ENCODE measurements around the gene SEMA3B.
A peak's percentile ranks its signal among the peaks of the same experiment; 100 is the strongest.
"Not testable (repeated sequence)": the region's sequence is repeated elsewhere in the genome, so short reads cannot be mapped to it uniquely, and the experiment has no call there.

SEMA3B gene

DNA sequence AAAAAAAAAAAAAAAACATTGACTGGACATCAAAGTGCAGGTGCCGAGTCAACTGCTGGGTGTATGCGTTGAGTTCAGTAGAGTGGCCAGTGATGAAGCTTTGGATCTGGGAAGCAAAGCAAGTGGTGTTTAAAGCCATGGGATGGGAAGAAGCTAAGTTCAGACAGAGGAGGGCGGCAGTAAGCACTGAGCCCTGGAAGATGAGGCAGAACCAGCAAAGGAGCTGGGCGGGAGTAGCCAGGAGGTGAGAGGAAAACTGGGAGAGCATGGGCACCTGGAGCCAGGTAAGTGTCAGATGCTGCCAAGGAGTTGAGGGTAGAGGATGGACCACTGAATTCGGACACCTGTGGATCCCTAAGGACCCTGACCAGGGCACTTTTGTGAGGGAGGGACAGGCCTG lies 44.3 kb upstream of the SEMA3B start:
- no peak for DNase-seq (ENCODE audit: low read depth)
- no peak overlapping the region for H3K4me3 ChIP-seq (replicated peaks; ENCODE audit: low read depth, low read length)
- TF ChIP-seq CTCF (IDR thresholded peaks at IDR 0.05; ENCODE audit: low read length, missing control alignments), result no peak

- DNase-seq (ENCODE audit: low read depth), result peak; percentile 38
- no peak for TF ChIP-seq CTCF (IDR thresholded peaks at IDR 0.05; ENCODE audit: low read length, missing control alignments)
Observed at GRCh38 chr3:50226888-50227389, 42.0 kb upstream of the SEMA3B start.

GRCh38 chr3:50227390-50228183 lies 41.4 kb upstream of the SEMA3B start:
- TF ChIP-seq CTCF (IDR thresholded peaks at IDR 0.05; ENCODE audit: low read length, missing control alignments), result peak; percentile 32
- peak overlapping the region; percentile 72 for H3K4me3 ChIP-seq (replicated peaks; ENCODE audit: low read depth, low read length)
- DNase-seq (ENCODE audit: low read depth), result peak; percentile 90

More at GRCh38 chr3:50226888-50227389, 42.0 kb upstream of the SEMA3B start:
- peak overlapping the region; percentile 56 for H3K4me3 ChIP-seq (replicated peaks; ENCODE audit: low read depth, low read length)

DNA sequence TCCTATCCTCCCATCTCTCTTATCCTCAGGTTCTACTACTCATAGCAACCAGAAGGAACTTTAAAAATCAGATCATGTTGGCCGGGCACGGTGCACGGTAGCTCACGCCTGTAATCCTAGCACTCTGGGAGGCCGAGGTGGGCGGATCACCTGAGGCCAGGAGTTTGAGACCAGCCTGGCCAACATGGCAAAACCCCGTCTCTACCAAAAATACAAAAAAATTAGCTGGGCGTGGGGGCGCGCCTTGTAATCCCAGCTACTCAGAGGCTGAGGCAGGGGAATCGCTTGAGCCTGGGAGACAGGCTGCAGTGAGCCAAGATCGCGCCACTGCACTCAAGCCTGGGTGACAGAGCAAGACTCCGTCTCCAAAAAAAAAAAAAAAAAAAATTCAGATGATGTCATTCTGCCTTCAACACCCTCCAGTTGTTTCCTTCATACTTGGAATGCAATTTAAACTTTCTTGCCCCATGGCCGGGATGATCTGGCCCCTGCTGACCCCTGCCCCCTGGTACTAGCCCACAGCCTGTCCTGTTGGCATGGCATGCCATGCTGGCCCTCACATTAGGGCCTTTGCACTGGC lies 40.7 kb upstream of the SEMA3B start:
- not testable (repeated sequence) for DNase-seq (ENCODE audit: low read depth)
- peak overlapping the region; percentile 72 for H3K4me3 ChIP-seq (replicated peaks; ENCODE audit: low read depth, low read length)

DNA sequence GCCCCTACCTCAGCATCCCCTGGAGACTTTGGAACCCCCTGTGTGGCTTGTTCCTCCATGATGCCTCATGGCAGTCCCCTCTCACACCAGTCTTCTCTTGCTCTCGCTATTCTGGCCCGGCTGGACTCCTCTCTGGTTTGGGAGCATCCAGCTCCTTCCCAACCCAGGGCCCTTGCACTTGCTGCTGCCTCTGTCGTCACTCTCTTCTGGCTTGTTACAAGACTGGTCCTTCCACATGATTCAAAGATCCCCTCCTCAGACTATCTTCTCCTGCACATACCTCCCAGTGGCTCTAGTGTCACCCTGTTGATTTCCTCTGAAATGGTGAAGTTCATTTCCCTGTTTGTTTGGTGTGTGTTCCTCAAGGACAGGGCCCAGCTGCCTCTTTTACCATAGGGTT lies 39.5 kb upstream of the SEMA3B start:
- no peak overlapping the region for H3K4me3 ChIP-seq (replicated peaks; ENCODE audit: low read depth, low read length)
- no peak for TF ChIP-seq CTCF (IDR thresholded peaks at IDR 0.05; ENCODE audit: low read length, missing control alignments)
- DNase-seq (ENCODE audit: low read depth), result no peak

GRCh38 chr3:50230104-50230793 lies 38.7 kb upstream of the SEMA3B start:
- no peak overlapping the region for H3K4me3 ChIP-seq (replicated peaks; ENCODE audit: low read depth, low read length)
- TF ChIP-seq CTCF (IDR thresholded peaks at IDR 0.05; ENCODE audit: low read length, missing control alignments), result no peak
- DNase-seq (ENCODE audit: low read depth), result no peak

DNA sequence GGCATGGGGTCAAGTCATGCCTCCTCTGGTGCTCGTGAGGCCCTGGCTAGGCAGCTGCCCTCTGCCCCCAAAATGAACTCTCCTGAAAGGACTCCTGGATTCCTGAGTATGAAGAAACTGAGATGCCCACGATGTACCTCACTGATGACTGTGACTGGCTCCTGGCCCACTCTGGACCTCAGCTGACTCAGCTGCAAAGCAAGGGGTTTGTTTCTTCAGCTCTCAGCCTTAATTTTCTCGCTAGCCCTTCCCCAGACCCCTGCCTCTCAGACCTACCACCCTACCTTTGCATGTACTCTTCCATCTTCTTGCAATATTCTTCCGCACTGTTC lies 38.2 kb upstream of the SEMA3B start:
- TF ChIP-seq CTCF (IDR thresholded peaks at IDR 0.05; ENCODE audit: low read length, missing control alignments), result no peak
- DNase-seq (ENCODE audit: low read depth), result peak; percentile 30
- H3K4me3 ChIP-seq (replicated peaks; ENCODE audit: low read depth, low read length), result no peak overlapping the region
